HG03060 (cell line): ENCODE results near the gene NCR3LG1.
"Not testable (repeated sequence)": the region's sequence is repeated elsewhere in the genome, so short reads cannot be mapped to it uniquely, and the experiment has no call there.

Experiments used
- ATAC-seq: cut with Tn5 transposase; IDR thresholded peaks from one replicate; pipeline ENCODE4 v1.9.1; 2021; ENCODE audit warnings: low read depth, moderate number of reproducible peaks; ENCODE audit not compliant: unreplicated experiment

The NCR3LG1 gene

GRCh38 chr11:17408026-17408425, 56.4 kb downstream of the NCR3LG1 start:
- ATAC-seq = no peak

- ATAC-seq = no peak
Observed at GRCh38 chr11:17408641-17409040, 57.0 kb downstream of the NCR3LG1 start.

DNA sequence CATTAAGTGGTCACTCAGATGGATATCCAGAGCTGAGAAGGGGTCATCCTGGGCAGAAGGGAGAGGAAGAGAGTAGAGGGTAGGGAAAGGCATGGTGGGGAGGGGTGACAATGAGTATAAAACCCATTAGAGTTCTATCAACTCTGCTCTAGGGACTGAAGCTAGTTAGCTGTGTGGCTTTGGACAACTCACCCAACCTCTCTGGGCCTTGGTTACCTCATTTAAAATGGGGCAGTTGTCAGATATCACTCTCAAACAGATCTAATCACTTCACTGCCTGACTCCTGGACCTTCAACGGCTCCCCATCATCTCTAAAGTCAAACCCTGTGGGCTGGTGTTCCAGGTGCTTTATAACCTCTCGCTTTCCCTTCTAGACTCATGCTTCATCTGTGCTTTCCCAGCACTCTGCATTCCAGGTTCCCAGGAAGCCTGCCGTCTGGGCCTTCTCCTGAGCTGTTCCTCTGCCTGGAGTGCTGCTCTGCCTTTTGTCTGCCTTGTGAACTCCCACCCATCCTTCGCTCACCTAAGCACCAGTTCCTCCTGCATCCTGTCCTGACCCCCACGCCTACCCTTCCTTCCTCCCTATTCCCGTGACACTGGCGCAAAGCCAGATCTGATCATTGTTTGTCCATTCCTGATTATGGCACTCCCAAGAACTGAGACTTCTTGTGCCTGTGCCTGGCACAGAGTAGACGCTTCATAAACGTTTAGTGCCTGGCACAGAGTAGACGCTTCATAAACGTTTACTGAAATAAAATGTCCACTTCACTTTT, 59.2 kb downstream of the NCR3LG1 start:
- ATAC-seq = no peak

DNA sequence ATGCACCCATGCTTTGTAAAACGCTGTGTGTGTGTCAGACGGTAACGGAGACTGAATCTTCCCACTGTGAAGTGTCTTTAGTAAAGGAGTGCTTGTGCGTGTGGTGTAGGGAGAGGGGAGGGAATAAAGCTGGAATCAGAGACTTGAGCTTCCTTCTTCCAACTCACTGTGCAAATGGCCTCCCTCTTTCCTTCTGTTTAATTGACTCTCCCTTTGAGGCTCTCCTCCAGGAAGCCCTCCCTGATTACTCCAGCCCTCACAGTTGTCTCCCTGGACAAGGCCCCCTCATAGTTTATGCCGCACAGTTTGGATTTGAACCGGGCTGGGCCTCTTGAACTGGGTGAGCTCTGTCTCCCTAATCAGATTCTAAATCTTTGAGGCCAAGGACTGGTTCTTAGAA, 59.8 kb downstream of the NCR3LG1 start:
- no peak for ATAC-seq

DNA sequence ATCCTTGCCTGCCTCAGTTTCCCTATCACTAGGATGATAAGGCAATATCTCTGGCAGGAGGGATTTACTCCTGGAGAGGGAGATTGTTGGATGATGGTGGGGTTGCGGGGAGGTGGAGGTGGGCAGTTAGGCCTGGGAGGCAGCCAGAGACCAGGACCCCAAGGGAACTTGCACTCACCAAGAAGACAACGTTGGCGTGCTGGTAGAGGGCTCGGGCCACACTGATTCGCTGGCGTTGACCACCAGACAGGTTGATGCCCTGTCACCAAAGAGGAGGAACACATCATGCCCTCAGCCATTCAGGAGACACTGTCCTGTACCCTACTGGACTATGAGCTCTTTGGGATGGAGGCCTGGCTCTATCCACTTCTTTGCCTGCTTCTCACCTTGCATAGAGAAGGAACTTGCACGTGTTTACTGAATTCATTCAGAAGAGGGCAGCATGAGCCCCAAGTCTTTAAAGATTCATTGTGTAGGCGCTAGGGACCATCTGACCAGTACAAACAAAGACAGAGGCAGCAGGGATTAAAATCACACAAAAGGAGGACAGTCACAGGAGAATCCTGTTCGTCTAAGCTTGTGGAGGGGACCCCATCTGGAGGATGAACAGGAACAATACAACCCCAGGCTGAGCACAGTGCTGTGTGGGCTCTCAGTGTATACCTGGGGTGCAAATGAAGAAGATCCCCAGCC, 61.0 kb downstream of the NCR3LG1 start:
- no peak for ATAC-seq

GRCh38 chr11:17413414-17414316, 62.1 kb downstream of the NCR3LG1 start:
- no peak for ATAC-seq

DNA sequence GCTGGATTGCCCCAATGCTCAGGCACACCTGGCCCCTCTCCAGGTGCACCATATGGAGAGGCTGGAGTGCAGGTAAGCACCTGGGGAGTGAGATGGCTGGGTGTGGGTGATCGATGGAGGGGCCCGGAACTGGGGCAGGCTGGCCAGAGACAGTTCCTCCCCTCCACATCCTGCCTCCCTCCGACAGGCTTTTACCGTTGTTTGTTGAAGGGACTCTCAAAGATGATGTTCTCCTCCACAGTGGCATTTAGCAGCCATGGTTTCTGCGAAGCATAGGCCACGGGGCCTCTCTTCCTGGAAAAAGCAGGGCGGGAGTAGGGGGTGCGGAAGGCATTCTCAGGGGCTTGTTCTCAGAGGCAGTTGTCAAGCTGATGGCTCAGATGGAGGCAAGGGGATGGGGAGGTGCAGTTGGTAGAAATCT, 62.7 kb downstream of the NCR3LG1 start:
- ATAC-seq = no peak

GRCh38 chr11:17414992-17415391, 63.4 kb downstream of the NCR3LG1 start:
- no peak for ATAC-seq

- ATAC-seq = no peak
Observed at GRCh38 chr11:17415523-17416104, 64.0 kb downstream of the NCR3LG1 start.

DNA sequence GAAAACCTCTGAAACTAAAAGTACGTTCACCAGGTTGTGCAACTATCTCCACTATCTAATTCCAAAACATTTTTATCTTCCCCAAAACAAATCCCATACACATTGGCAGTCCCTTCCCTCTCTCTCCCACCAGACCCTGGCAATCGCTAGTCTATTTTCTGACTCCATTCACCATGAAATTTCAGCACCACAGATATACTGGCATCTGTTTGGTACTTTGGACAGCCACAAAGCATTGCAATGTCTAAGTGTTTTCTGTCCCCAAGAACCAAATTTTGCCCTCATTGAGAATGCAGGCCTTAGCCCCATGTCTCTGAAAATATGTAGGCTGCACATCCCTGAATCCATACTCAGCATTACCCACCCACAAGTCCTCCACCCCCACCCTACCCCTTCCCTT, 64.9 kb downstream of the NCR3LG1 start:
- no peak for ATAC-seq

GRCh38 chr11:17418444-17419081, 67.0 kb downstream of the NCR3LG1 start:
- no peak for ATAC-seq

GRCh38 chr11:17421781-17422180, 70.2 kb downstream of the NCR3LG1 start:
- no peak for ATAC-seq

DNA sequence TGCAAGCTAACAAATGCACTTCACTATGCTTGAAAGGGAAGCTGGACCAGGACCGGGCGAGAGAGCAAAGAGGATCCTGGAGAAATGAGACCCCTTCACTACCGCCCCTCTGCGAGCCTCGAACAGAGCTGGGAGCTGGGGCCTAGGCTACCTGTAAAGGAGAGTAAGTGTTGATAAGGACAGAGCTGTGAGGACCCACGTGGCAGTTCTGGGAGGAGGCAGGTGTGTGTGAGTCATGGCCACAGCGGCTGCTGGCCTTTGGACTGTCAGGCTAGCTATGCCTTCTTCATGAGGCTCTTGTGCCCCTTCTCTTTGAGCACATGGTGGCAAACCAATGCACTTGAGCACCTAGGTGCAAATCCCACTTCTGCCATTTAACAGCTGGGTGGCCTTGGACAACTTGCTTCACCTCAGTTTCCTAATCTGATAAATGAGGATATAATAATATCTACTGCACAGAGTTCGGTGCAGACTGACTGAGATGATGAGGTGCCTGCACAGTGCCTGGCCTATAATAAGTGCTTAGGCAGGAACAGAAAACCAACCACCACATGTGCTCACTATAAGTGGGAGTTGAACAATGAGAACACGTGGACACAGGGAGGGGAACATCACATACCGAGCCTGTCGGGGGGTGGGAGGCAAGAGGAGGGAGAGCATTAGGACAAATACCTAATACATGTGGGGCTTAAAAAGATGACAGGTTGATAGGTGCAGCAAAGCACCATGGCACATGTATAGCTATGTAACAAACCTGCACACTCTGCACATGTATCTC, 72.1 kb downstream of the NCR3LG1 start:
- no peak for ATAC-seq

GRCh38 chr11:17426233-17426632, 74.6 kb downstream of the NCR3LG1 start:
- not testable (repeated sequence) for ATAC-seq
